IPS-NIHi7 (cell line): ENCODE results near the gene ZNF84.

Source experiments
- DNase-seq: peaks from one replicate; pipeline ENCODE4 v3.0.0; 2012; ENCODE audit warnings: mixed read lengths; ENCODE audit errors: extremely low spot score

Gene ZNF84

GRCh38 chr12:133037207-133038005 is at the start of gene ZNF84:
TSS of gene ZNF84 (plus strand) at chr12:133037509. CDS start at chr12:133041468, 3,959 bp downstream.
- DNase-seq = peak; percentile 96

- DNase-seq = no peak
Measured at GRCh38 chr12:132998741-132999140, 38.6 kb upstream of the ZNF84 start.

- no peak for DNase-seq
Measured at GRCh38 chr12:133010657-133011297, 26.5 kb upstream of the ZNF84 start.

GRCh38 chr12:133023566-133023965 is 13.7 kb upstream of the ZNF84 start:
- DNase-seq = no peak

- DNase-seq = no peak
Measured at GRCh38 chr12:133026996-133027395, 10.3 kb upstream of the ZNF84 start.

GRCh38 chr12:133038118-133038709 is 905 bp downstream of the ZNF84 start:
- no peak for DNase-seq

GRCh38 chr12:133046698-133047097 is 9.4 kb downstream of the ZNF84 start:
- no peak for DNase-seq

- no peak for DNase-seq
Measured at GRCh38 chr12:133057446-133057845, 20.1 kb downstream of the ZNF84 start.

GRCh38 chr12:133058203-133059113 is 21.1 kb downstream of the ZNF84 start:
- DNase-seq = no peak

GRCh38 chr12:133061954-133062353 is 24.6 kb downstream of the ZNF84 start:
- no peak for DNase-seq

- no peak for DNase-seq
Measured at GRCh38 chr12:133063556-133063955, 26.2 kb downstream of the ZNF84 start.

- no peak for DNase-seq
Measured at GRCh38 chr12:133073836-133074235, 36.5 kb downstream of the ZNF84 start.

GRCh38 chr12:133080026-133080367 is 42.7 kb downstream of the ZNF84 start:
- peak; percentile 93 for DNase-seq

GRCh38 chr12:133080368-133081158 is 43.3 kb downstream of the ZNF84 start, which contains the start of gene ZNF140:
TSS of gene ZNF140 (plus strand) at chr12:133080923. CDS start at chr12:133081321, 398 bp downstream.
- peak; percentile 93 for DNase-seq

- no peak for DNase-seq
Measured at GRCh38 chr12:133081159-133081780, 44.0 kb downstream of the ZNF84 start.

GRCh38 chr12:133083345-133083744 is 46.0 kb downstream of the ZNF84 start:
- DNase-seq = no peak

GRCh38 chr12:133105620-133106019 is 68.3 kb downstream of the ZNF84 start:
- DNase-seq = no peak

GRCh38 chr12:133106253-133106652 is 68.9 kb downstream of the ZNF84 start:
- no peak for DNase-seq

GRCh38 chr12:133107121-133107520 is 69.8 kb downstream of the ZNF84 start:
- DNase-seq = no peak

- DNase-seq = no peak
Measured at GRCh38 chr12:133108150-133108549, 70.8 kb downstream of the ZNF84 start.
